ENCODE data around the gene GAREM2.

The GAREM2 gene

DNA sequence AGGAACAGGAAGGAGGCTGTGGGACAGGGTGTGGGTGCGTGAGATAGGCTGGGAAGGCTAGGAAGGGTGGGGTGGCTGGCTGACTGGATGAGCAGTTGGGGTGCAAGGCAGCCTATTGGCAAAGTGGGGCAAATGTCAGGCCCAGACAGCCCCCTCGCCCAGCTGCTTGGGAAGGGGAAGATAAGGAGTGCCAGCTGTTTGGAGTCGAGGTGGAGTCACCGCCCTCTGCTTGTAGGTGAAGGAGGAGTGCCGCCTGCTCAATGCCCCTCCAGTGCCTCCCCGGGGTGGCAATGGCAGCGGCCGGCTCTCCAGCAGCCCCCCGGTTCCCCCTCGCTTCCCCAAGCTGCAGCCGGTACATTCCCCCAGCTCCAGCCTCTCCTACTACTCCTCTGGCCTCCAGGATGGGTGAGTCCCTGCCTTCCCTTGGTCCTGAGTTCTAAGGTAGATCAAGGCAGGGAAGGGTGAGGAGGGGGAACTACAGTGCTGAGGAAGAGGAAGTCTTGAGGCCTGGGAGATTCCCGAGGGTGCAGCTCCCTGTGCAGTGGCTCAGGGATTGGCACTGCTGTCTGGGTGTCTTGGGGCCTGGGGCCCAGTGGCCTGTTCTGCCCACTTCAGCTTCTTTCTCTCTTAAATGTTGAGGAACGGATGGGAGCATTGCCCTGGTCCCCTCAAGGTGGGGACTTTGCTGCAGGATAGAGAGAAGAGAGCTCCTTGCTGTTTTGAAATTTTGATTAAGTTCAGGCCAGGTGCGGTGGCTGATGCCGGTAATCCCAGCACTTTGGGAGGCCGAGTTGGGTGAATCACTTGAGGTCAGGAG is 13.3 kb downstream of the GAREM2 start:
- in situ Hi-C loops (cut with MboI; ENCODE audit: low sequenced_read_pairs): no loop called here

DNA sequence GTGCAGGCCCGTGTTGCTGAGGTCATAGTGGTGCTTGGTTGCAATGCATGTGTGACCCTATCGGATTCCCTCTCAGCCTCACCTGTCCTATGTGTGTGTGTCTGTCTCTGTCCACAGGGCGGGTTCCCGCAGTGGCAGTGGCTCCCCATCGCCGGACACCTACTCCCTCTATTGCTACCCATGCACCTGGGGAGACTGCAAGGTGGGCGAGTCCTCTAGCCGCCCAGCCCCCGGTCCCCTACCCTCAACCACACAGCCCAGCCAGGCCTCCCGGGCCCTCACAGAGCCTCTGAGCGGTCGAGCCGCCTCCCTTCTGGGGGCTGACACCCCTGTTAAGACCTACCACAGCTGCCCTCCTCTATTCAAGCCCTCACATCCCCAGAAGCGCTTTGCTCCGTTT is 14.2 kb downstream of the GAREM2 start:
- in situ Hi-C loops (cut with MboI; ENCODE audit: low sequenced_read_pairs): no loop called here

DNA sequence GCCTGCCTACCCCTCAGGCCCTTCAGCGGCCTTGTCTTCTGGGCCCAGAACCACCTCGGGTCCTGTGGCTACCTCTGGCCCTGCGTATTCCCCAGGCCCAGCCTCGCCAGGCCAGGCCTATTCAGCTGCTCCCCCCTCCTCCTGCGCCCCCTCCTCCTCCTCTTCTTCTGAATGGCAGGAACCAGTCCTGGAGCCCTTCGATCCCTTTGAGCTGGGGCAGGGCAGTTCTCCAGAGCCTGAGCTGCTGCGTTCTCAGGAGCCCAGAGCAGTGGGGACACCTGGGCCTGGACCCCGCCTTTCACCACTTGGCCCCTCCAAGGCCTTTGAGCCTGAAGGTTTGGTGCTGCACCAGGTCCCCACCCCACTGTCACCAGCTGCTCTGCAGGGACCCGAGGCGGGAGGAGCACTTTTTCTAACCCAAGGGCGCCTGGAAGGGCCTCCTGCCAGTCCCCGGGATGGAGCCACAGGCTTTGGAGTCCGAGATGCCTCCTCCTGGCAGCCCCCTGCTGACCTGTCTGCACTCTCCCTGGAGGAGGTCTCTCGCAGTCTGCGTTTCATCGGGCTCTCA is 14.7 kb downstream of the GAREM2 start:
- in situ Hi-C loops (cut with MboI; ENCODE audit: low sequenced_read_pairs): no loop called here

DNA sequence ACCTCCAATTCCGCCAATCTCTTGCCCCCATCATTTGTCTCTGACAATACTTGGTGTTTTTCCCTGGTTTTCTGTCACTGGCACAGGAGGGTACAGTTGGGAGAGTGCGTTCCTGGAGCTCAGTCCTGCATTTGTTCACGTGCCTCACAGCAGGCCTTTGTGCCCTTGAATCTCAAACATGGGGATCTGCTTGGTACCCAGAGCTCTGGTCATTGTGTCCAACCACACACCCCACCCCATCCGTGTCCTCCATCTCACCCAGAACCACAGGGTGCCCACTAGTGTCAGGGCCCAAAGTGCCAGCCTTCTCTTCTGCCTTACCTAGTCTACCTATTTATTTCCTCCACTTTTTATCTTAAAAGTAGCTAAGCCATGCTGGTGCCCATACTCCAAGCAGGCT is 16.2 kb downstream of the GAREM2 start:
- in situ Hi-C loops (cut with MboI; ENCODE audit: low sequenced_read_pairs): no loop called here

DNA sequence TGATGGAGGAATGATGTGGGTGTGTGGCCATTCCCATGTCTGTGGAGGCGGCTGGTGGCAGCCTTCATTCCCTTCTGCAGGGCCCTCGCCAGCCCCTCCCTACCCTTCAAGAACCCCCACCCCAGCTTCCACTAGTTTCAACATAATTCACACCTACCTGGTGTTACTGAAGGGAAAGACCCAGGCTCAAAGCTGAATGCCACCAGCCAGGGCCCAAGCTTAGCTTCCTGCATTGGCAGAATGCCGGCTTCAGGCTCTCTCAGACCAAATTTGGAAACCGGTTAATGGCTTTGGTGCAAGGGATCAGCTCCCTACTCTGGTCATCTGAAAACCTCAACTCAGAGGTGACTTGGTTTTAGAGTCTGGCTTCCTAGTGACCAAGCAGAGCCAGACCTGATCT is 16.9 kb downstream of the GAREM2 start:
- in situ Hi-C loops (cut with MboI; ENCODE audit: low sequenced_read_pairs): no loop called here

DNA sequence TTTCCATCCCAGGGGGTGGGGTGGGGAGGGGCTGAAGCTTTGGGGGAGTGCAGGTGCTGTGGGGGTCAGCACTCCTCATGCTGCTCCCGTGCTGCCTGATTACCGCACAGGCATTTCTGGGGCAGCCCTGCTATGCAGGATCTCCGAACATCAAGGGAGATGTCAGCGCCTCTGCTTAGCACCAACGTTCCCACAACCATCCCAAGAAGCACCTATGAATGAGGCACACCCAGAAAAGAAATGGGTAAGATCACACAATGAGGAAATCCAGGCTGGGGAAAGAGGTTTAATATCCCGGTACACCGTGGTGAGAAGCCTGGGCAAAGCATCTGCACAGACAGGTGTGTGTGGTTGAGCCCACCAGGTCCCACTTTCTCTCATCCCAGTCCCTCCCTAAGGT is 17.5 kb downstream of the GAREM2 start:
- in situ Hi-C loops (cut with MboI; ENCODE audit: low sequenced_read_pairs): no loop called here

DNA sequence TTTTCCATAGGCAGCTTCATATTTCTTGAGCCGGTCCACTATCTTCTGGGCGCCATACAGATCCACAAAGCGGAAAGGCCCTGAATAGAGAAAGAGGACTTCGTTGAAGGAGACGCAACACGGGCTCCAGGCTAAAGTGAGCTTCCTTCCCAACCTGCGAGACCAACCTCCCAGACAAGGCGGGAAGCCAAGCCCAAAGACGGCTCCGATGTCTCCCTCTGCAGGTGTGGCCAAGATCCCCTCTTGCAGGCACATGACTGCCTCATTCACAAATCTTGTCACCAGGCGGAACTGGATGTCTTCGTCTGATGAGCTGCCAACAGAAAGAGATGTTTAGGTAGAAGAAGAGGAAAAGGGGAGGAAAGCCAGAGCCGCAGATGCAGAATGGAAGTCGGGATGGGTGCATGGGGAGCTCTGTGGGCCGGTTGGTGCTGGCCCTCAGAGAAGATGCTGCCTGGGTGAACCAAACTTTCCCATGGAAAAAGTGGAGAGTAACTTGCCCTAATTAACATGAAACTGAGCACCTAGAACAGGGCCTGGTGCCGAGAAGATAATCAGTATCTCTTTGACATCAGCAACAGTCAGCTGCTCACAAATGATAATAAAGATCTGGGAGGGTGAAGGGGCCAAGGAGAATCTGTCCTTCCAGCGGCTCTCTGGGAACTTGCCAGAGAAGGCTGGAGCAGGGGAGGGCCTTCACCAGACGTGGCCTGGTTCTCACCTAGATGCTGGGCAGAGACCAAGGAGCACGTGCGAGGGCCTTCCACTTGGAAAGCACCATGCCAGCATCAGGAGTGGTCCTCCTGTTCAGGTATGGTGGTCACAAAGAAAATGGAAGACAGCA is 18.6 kb downstream of the GAREM2 start:
- in situ Hi-C loops (cut with MboI; ENCODE audit: low sequenced_read_pairs): no loop called here

DNA sequence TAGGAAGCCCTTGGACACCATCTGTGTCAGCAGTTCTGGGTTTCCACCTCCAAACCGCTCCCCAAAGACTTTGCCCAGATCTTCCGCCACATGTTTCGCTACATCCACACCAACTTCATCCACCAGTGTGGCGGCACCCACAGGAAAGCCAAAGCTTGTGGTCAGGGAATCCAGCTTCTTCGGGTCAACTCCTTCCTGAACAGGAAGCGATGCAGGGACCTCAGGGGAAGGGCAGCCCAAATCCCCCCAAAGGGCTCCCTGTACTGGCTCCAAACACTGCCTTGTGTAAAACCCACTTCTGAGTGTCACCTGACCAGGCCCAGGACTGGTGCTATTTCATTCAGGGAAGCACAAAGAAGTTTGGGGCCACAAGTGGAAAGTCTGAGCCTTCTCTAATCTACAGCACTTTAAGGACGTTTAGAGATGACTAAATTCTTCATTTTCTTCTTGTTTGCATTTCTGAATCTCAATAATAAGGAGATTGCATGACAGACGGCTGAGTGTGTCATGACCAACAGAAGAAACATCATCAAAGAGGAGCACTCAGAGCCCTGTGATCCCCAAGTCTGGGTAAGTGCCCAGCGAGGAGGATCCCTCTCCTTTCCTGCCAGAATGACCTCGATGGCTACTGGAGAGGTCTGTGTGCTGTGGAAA is 20.8 kb downstream of the GAREM2 start:
- in situ Hi-C loops (cut with MboI; ENCODE audit: low sequenced_read_pairs): no loop called here

DNA sequence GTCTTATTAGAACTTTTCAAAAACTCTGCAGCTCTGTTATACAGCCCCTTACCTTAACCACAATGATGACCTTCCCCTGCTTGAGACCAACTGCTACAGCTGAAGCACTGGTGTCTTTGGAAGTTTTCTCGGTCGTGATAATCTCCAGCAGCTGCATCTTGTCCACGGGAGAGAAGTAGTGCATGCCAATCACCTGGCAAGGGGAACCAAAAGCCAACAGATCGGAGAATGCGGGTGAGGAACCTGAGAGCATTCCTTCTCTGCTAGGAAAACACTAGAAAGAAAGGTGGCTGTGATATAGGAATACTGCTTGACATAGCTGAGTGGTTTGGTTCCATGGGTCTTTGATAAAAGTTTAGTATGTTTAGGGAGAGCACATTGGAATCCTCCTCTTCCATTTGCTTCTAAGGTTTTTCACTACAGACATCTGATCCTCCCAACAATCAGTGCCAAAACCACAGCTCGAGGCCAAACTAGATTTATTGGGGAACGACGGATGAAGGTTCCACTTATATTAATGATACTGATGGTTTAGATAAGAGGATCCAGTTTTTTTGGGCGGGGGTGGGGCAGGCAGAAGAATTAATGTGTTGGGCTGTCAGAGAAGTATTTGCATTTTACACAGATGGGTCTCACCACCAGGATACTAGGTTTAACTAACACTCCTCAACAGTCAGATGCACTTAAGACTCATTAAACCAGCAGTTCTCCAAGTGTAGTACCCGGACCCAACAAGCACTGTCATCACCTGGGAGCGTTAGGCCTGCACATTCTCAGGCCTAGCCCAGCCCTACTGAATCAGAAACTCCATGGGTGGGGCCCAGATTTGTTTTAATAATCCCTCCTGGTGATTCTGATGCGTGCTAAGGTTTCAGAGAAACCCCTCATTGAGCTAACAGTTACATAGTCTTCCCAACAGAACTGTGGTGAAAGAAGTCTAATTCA is 22.4 kb downstream of the GAREM2 start:
- in situ Hi-C loops (cut with MboI; ENCODE audit: low sequenced_read_pairs): no loop called here

DNA sequence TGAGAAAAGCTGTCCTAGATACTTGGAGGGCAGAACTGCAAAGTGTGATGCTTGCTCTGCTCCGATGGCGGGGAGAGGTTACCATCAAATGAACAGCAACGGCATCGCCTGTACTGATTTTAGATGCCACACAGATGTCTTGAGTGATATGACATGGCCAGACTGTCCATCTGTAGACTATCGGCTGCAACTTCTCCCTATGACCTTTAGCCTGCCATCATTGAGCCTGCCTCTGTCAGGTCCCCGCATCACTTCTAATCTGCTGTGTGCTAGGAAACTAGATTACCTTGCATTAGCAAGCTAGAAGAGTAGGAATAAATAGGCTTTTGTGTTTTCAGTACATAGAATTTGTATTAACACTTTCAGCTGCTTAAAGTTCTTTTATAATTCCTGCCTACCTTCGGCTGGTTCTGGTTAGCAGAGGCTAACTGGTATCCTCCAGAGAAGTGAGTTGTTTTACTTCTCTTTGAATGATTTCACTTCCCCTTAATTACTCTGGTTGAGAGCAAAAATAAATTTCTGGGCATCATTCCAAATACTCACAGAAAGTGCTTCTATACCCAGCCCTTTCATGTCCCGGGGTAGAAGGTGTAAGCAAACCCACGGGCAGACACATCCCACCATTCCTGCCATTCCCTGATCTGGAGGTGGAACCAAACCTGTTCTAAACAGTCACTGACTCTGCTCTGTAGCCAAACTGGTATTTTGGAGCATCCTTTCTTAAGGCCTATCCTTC is 24.0 kb downstream of the GAREM2 start:
- in situ Hi-C loops (cut with MboI; ENCODE audit: low sequenced_read_pairs): no loop called here

DNA sequence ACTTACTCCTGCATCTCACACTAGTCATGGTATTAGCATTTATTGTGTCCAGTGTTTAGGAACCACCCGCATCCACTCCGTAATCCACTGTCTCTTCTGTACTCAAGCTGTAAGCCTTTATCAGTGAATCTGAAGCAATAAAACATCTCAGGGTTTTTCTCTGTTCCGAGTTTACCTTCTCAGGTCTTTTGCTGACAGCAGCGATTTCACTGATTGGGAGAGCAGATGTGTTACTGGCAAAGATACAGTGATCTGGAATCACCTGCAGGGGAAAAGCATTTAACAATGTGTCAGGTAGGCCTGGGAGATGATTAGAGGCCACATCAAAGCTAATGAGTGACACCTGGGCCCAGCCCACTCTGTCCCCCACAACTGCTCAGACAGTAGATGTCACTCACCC is 24.6 kb downstream of the GAREM2 start:
- in situ Hi-C loops (cut with MboI; ENCODE audit: low sequenced_read_pairs): no loop called here

DNA sequence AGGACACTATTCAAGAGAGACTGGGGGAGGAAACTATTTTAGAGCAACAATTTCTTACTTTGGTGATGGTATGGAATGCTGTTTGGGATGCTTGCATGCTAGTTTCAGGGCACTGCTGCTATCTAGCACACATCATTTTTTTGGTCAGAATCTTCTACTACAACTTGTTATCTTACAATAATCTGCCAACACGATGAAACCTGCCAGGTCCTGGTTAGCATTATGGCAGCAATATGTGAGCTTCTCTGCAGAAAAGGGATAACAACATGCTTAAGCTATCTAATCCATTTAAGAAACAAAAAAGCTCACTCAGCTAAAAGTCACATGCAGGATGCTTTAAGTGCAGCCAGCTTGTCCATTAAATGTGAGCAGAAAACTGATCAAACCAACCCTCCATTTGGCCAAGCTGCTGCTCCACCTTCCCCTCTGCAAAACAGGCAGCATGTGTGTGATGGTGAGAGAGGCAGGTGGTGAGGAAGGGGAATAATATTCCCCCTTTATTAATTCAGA is 30.1 kb downstream of the GAREM2 start:
- in situ Hi-C loops (cut with MboI; ENCODE audit: low sequenced_read_pairs): no loop called here

DNA sequence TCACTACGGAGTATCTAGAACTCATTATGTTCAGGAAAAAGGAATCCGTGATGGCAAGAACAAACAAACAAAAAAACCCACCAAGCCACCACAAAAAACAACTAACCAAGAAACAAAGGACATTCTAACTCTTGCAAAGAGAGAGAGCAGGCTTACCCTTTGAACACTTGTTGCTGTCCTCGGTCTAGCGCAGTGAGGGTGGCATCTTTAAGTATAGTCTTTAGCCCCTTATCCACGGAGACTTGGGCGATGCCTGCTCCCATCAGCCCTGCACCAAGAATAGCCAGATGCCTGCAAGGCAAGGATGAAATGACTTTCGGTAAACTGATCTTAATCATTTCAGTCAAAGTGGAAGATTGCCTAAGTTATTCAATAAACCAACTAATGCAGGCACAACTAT is 31.0 kb downstream of the GAREM2 start:
- in situ Hi-C loops (cut with MboI; ENCODE audit: low sequenced_read_pairs): no loop called here

DNA sequence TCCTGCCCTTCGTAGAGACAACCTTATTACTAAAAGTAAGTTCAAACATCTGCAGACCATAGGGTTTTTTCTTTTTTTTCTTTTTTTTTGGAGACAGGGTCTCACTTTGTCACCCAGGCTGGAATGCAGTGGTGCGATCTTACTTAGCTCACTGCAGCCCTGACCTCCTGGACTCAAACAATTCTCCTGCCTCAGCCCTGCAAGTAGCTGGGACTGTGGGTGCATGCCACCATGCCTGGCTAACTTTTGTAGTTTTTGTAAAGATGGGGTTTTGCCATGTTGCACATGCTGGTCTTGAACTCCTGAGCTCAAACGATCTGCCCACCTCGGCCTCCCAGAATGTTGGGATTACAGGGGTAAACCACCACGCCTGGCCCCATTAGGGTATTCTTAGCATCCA is 39.1 kb downstream of the GAREM2 start:
- in situ Hi-C loops (cut with MboI; ENCODE audit: low sequenced_read_pairs): no loop called here

DNA sequence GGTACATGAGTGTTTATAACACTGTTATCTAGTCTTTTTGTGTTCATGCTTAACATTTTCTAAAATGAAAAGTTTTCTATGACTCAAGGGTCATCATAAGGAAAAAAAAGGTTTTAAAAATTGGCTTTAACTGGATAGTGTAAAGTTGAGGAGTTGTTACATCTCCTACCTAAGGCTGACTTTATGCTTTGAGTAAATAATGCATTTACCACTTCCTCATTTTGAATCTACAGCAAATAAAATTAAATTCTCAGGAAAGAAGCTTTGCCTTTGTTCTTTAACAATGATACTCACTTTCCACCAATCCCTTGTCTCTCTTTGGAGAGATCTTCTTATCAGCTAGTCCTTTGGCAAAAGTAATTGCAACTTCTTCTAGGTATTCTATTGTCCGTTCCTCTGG is 41.9 kb downstream of the GAREM2 start:
- in situ Hi-C loops (cut with MboI; ENCODE audit: low sequenced_read_pairs): no loop called here

DNA sequence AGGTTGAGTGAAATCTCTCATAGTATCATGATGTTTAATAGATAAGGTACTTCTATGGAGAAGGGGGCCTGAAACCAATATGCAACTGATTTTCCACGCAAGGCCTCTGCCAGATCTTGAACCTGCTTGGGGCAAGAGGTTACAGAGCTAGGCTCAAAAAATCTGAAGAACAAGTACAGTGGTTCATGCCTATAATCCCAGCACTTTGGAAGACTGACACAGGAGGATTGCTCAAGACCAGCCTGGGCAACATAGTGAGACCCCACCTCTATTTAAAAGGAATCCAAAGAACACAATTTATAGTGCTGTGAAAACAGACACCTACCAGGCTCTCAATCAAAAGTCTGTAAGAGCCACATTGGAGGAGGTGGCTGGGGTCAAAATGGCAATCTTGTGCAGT is 42.9 kb downstream of the GAREM2 start:
- in situ Hi-C loops (cut with MboI; ENCODE audit: low sequenced_read_pairs): no loop called here

DNA sequence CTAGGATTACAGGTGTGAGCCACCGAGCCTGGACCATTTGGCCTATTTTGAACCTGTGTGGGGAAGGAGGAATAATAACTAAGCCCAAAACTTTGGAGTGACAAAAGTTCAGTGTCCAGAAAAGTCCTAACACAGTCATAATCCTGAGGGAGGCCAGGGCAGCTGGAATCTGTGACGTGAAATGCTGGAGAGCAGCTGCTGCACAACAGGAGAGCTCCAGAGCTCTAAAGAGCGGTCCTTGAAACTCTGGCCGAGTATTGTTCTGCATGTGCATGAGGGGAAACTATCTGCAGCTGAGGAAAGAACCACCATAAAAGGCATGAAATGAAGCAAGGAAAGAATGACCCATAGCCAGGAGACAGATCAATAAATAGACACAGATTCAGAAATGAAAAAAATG is 43.7 kb downstream of the GAREM2 start:
- in situ Hi-C loops (cut with MboI; ENCODE audit: low sequenced_read_pairs): no loop called here

DNA sequence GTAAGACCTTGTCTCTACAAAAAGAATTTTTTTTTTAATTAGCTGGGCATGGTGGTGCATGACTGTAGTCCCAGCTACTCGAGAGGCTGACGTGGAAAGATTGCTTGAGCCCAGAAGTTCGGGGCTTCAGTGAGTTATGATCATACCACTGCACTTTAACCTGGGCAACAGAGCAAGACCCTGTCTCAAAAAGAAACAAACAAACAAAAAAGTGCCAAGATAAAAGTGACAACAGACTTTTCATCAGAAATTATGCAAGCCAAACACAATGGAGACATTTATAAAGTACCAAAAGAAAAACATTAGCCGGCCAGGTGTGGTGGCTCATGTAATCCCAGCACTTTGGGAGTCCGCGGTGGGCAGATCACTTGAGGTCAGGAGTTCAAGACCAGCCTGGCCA is 44.8 kb downstream of the GAREM2 start:
- in situ Hi-C loops (cut with MboI; ENCODE audit: low sequenced_read_pairs): no loop called here

DNA sequence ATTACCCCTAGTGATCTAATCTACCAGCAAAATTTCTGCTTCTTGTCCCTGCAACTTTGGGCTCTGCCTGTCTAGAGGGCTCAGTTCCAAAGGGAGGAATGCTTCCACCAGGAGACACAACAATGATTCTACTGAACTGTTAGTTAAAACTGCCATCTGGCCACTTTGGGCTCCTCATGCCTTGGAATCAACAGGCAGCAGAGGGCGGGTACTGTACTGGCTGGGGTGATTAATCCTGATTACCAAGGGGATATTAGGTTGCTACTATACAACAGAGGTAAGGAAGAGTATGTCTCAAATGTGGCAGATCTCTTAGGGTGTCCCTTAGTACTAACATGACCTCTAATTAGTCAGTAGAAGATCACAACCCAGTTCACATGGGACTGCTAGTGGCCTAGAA is 50.1 kb downstream of the GAREM2 start:
- in situ Hi-C loops (cut with MboI; ENCODE audit: low sequenced_read_pairs): no loop called here

Data from hTERT RPE-1 (cell line).